NOMO-1 treated with DMSO at 0.1 percent for 48 hours (cell line): ENCODE data around the gene GPC5.
"Not testable (repeated sequence)": the region's sequence is repeated elsewhere in the genome, so short reads cannot be mapped to it uniquely, and the experiment has no call there.

ENCODE experiments used
- DNase-seq: peaks from one replicate; lab custom pipeline; 2025; ENCODE audit not compliant: unreplicated experiment; lab: John Stamatoyannopoulos, UW

GPC5 gene

GRCh38 chr13:91644806-91645205 is 246.4 kb downstream of the GPC5 start:
- DNase-seq: no peak

- DNase-seq: no peak
Measured at GRCh38 chr13:91647361-91647990, 249.1 kb downstream of the GPC5 start.

GRCh38 chr13:91648012-91648411 is 249.6 kb downstream of the GPC5 start:
- no peak for DNase-seq

GRCh38 chr13:91649456-91649855 is 251.0 kb downstream of the GPC5 start:
- no peak for DNase-seq

- no peak for DNase-seq
Measured at GRCh38 chr13:91652404-91653301, 254.2 kb downstream of the GPC5 start.

- no peak for DNase-seq
Measured at GRCh38 chr13:91655731-91656130, 257.3 kb downstream of the GPC5 start.

GRCh38 chr13:91657283-91657682 is 258.9 kb downstream of the GPC5 start:
- no peak for DNase-seq

GRCh38 chr13:91659256-91660075 is 261.0 kb downstream of the GPC5 start:
- no peak for DNase-seq

- DNase-seq: no peak
Measured at GRCh38 chr13:91660076-91660415, 261.6 kb downstream of the GPC5 start.

- no peak for DNase-seq
Measured at GRCh38 chr13:91661692-91662490, 263.5 kb downstream of the GPC5 start.

- DNase-seq: no peak
Measured at GRCh38 chr13:91664039-91664438, 265.6 kb downstream of the GPC5 start.

- DNase-seq: no peak
Measured at GRCh38 chr13:91667486-91667885, 269.1 kb downstream of the GPC5 start.

GRCh38 chr13:91668866-91669495 is 270.6 kb downstream of the GPC5 start:
- no peak for DNase-seq

GRCh38 chr13:91674347-91674746 is 275.9 kb downstream of the GPC5 start:
- DNase-seq: not testable (repeated sequence)

- DNase-seq: no peak
Measured at GRCh38 chr13:91684746-91685145, 286.3 kb downstream of the GPC5 start.

- no peak for DNase-seq
Measured at GRCh38 chr13:91690944-91691343, 292.5 kb downstream of the GPC5 start.

GRCh38 chr13:91693466-91693865 is 295.0 kb downstream of the GPC5 start:
- no peak for DNase-seq

GRCh38 chr13:91698308-91698707 is 299.9 kb downstream of the GPC5 start:
- DNase-seq: no peak

- DNase-seq: no peak
Measured at GRCh38 chr13:91698767-91699166, 300.3 kb downstream of the GPC5 start.

GRCh38 chr13:91699863-91700262 is 301.4 kb downstream of the GPC5 start:
- DNase-seq: no peak
